RWPE1 (cell line): Measurements from ENCODE around the gene KCTD21.

Experiments used
- CTCF ChIA-PET: fragments of 350-600 bp; sonication (Branson Sonifier 250); formaldehyde crosslinking; extraction: SDS; loops from one replicate; lab custom pipeline; 2021; lab: Yijun Ruan, JAX
- POLR2A ChIA-PET: fragments of 400-600 bp; formaldehyde crosslinking; extraction: SDS; loops from one replicate; lab custom pipeline; 2020; ENCODE audit warnings: antibody characterized with exemption; ENCODE audit not compliant: low non-redundant PET; lab: Yijun Ruan, JAX
- DNase-seq: peaks from one replicate; pipeline ENCODE4 v3.0.0; 2012; ENCODE audit warnings: low spot score
- H3K27ac ChIP-seq: fragments of 450-650 bp; 2 replicates; pipeline ENCODE4 v1.5.1; 2017
- TF ChIP-seq, protein P1 (sequence below): fragments of 450-650 bp; conservative IDR thresholded peaks from 2 replicates; pipeline ENCODE4 v1.5.1; 2017; ENCODE audit warnings: low read depth, mild to moderate bottlenecking

The KCTD21 gene

DNA sequence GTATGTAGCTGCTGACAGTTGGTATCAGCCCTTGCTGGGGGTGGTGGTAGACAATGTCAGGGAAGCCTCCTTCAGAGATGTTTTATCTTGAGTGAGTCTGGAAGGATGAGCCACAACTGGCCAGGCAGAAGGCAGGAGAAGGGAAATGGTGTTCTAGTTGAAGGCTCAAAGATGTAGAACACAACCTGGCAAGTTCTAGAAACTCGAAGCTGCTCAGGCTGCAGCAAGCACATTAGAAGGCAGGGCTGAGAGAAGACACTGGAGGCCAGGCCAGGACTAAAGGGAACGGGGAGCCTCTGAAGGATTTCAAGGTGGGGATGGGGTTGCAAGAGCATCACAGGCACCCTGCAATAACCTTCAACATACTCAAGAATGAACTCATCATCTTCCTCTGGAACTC, 40.7 kb upstream of the KCTD21 start:
- TF ChIP-seq, protein P1, sequence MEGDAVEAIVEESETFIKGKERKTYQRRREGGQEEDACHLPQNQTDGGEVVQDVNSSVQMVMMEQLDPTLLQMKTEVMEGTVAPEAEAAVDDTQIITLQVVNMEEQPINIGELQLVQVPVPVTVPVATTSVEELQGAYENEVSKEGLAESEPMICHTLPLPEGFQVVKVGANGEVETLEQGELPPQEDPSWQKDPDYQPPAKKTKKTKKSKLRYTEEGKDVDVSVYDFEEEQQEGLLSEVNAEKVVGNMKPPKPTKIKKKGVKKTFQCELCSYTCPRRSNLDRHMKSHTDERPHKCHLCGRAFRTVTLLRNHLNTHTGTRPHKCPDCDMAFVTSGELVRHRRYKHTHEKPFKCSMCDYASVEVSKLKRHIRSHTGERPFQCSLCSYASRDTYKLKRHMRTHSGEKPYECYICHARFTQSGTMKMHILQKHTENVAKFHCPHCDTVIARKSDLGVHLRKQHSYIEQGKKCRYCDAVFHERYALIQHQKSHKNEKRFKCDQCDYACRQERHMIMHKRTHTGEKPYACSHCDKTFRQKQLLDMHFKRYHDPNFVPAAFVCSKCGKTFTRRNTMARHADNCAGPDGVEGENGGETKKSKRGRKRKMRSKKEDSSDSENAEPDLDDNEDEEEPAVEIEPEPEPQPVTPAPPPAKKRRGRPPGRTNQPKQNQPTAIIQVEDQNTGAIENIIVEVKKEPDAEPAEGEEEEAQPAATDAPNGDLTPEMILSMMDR = no peak
- no peak for DNase-seq
- CTCF ChIA-PET = interaction anchor here (3.5 kb wide), 1 partner anchor 336 kb away, joined by 21 read pairs; no protein-coding TSS in a partner anchor
- POLR2A ChIA-PET = no interaction called here
- no peak overlapping the region for H3K27ac ChIP-seq

DNA sequence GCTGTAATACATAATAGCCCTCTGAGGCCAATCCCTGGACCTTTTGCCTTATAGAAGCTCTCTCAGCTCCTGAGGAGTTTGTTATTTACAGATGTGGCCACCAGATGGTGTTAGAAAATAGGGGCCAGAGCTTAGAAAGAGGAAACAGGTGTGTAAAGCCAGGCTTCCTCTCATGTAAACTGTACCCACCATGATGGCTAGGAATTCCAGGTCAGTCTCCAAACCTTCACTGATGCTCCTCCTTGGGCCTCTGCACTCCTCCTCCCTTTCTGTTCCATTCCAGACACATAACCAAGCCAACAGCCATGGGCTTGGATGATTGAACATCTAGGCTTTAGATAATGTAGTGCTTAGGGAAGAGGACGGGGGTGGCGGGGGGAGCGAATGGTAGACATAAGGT, 40.0 kb upstream of the KCTD21 start:
- TF ChIP-seq, protein P1 = peak; percentile 47
- DNase-seq = peak; percentile 64
- ChIA-PET POLR2A (no interaction called here), CTCF (interaction anchor here (0.6 to 3.5 kb wide), 6 partner anchors 50 to 336 kb away, joined by 3 to 21 read pairs (median 4); no protein-coding TSS in a partner anchor)
- no peak overlapping the region for H3K27ac ChIP-seq

DNA sequence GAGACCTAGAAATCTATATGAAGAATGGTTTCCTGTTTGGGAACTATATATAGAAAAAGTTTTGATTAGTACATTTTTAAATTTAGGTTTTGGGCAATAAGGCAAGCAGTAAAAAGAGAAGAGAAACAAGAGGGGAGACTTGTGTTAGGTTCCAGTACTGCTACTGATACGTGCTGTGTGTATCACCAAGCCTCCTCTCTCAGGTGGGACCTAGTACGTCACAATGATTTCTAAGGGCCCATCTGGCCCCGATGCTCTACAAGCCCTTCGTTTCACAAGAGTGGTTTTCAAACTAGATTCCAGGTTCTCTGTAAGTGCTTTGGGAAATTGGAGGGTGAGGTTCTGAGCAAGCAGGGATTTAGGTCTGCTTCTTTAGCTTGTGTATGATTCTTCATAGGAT, 39.5 kb upstream of the KCTD21 start:
- ChIA-PET CTCF (interaction anchor here (0.6 to 3.5 kb wide), 6 partner anchors 51 to 437 kb away, joined by 3 to 21 read pairs (median 4); no protein-coding TSS in a partner anchor), POLR2A (no interaction called here)
- H3K27ac ChIP-seq = no peak overlapping the region
- TF ChIP-seq, protein P1 = no peak
- DNase-seq = no peak

DNA sequence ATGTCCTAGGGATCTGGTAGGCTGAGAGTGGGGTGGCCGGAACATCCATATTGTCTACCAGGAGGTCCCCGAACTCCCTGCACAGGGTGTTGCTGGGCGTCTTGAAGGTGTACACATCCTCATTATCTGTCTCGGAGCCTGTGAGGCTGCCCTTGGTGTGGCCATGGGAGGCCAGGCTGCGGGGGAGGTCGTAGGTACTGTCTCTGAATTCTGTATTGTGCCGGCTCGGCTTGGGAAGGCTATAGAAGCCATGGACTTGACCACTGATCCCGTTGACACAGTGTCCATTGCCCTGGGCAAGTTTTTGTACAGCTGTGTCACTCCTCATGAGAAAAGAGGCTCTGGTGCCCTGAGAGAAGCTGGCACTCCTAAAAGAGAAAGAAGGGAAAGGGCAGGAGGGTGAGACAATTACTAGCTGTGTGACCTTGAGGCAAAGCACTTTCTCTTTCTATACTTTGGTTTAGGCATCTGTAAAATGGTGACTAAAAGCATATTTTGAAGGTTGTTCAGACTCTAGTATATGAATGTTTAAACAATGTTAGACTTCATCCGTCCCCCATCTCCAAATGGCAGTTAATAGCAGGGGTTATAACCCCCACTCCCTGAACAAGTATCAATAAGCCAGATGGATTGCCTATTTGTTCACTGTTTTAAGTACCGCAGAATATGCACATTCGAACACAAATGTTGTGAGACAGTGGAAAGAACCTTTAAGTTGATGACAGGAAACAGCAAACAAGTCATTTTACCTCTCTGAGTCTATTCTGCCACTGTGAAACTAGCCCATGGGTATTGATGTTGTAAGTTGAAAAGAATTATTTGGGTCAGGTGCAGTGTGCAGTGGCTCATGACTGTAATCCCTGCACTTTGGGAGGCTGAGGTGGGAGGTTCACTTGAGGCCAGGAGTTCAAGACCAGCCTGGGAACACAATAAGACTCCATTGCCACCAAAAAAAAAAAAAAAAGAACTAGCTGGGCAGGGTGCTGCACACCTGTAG, 38.6 kb upstream of the KCTD21 start:
- no peak overlapping the region for H3K27ac ChIP-seq
- ChIA-PET POLR2A (no interaction called here), CTCF (interaction anchor here (0.7 to 3.5 kb wide), 2 partner anchors 338 to 436 kb away, joined by 3 to 21 read pairs; no protein-coding TSS in a partner anchor)
- no peak for DNase-seq
- TF ChIP-seq, protein P1 = no peak

DNA sequence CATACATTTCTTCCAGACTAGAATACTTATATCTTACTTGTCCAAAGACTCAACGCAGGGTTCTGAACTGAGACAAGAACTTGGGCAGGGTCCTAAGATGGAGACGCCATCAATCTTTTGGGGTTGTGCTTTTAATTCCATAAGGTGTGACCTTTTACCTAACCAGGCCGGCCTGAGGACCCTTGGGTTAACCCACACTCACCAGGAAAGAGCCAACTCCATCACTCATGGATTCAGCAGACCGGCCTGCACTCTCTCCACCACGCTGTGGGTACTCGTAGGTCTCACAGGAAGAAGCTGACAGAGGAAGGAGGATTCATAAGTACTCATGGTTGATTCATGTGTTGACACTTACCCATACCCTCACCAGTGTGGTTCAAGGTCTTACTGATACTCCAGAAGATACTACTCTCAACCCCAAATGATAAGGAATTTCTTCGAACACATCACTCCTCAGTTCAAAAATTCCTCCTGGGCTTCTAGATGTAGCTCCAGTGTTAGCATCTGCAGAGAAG, 36.5 kb upstream of the KCTD21 start:
- TF ChIP-seq, protein P1 = no peak
- no peak overlapping the region for H3K27ac ChIP-seq
- no peak for DNase-seq
- ChIA-PET CTCF (interaction anchor here (0.9 kb wide), 1 partner anchor 339 kb away, joined by 4 read pairs; no protein-coding TSS in a partner anchor), POLR2A (no interaction called here)

DNA sequence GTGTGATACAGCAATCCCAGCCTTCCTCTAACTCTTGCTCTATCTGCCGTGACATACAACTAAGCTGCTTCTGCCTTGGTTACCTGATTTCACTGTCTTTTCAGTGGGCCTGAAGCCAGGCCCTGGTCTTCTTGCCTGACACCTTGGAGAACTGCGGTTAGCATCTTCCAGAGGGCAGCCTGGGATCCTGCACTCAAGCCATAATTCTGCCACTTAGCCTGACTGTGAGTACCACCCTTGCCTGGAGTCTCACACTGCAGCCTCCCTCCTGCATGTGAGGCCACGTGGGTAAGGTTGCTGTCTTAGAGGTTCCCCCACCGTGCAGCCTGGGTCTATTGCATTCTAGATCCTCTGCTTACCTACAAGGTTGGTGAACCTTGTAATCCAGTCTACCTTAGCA, 36.1 kb upstream of the KCTD21 start:
- POLR2A ChIA-PET = no interaction called here
- TF ChIP-seq, protein P1 = no peak
- H3K27ac ChIP-seq = no peak overlapping the region
- CTCF ChIA-PET = no interaction called here
- DNase-seq = no peak
